ENCODE measurements around the gene UST.
"Not testable (repeated sequence)": the region's sequence is repeated elsewhere in the genome, so short reads cannot be mapped to it uniquely, and the experiment has no call there.

Gene UST

GRCh38 chr6:148973538-148974208 lies 226.8 kb downstream of the UST start:
- DNase-seq (ENCODE audit: low read depth in 2 of 2) = no peak

GRCh38 chr6:148974351-148974750 lies 227.5 kb downstream of the UST start:
- no peak for DNase-seq (ENCODE audit: low read depth in 2 of 2)

- DNase-seq (ENCODE audit: low read depth in 2 of 2) = not testable (repeated sequence)
Observed at GRCh38 chr6:148978298-148978697, 231.5 kb downstream of the UST start.

GRCh38 chr6:148979014-148979901 lies 232.4 kb downstream of the UST start:
- DNase-seq (ENCODE audit: low read depth in 2 of 2) = no peak

- no peak for DNase-seq (ENCODE audit: low read depth in 2 of 2)
Observed at GRCh38 chr6:148980234-148980633, 233.4 kb downstream of the UST start.

GRCh38 chr6:148981515-148981914 lies 234.7 kb downstream of the UST start:
- no peak for DNase-seq (ENCODE audit: low read depth in 2 of 2)

- no peak for DNase-seq (ENCODE audit: low read depth in 2 of 2)
Observed at GRCh38 chr6:148983101-148983761, 236.4 kb downstream of the UST start.

GRCh38 chr6:148983966-148984365 lies 237.1 kb downstream of the UST start:
- no peak for DNase-seq (ENCODE audit: low read depth in 2 of 2)

- DNase-seq (ENCODE audit: low read depth in 2 of 2) = no peak
Observed at GRCh38 chr6:148984531-148985056, 237.8 kb downstream of the UST start.

- no peak for DNase-seq (ENCODE audit: low read depth in 2 of 2)
Observed at GRCh38 chr6:148985499-148985898, 238.7 kb downstream of the UST start.

GRCh38 chr6:148986608-148987007 lies 239.8 kb downstream of the UST start:
- no peak for DNase-seq (ENCODE audit: low read depth in 2 of 2)

- no peak for DNase-seq (ENCODE audit: low read depth in 2 of 2)
Observed at GRCh38 chr6:148987982-148988381, 241.2 kb downstream of the UST start.

GRCh38 chr6:148989585-148989984 lies 242.8 kb downstream of the UST start:
- DNase-seq (ENCODE audit: low read depth in 2 of 2) = no peak

GRCh38 chr6:148990403-148990802 lies 243.6 kb downstream of the UST start:
- DNase-seq (ENCODE audit: low read depth in 2 of 2) = no peak

GRCh38 chr6:148996815-148997214 lies 250.0 kb downstream of the UST start:
- DNase-seq (ENCODE audit: low read depth in 2 of 2) = no peak

GRCh38 chr6:148997865-148998264 lies 251.0 kb downstream of the UST start:
- DNase-seq (ENCODE audit: low read depth in 2 of 2) = no peak

- DNase-seq (ENCODE audit: low read depth in 2 of 2) = no peak
Observed at GRCh38 chr6:148998704-148999103, 251.9 kb downstream of the UST start.

GRCh38 chr6:148999501-148999900 lies 252.7 kb downstream of the UST start:
- no peak for DNase-seq (ENCODE audit: low read depth in 2 of 2)

- no peak for DNase-seq (ENCODE audit: low read depth in 2 of 2)
Observed at GRCh38 chr6:148999929-149000468, 253.2 kb downstream of the UST start.

GRCh38 chr6:149001422-149001821 lies 254.6 kb downstream of the UST start:
- no peak for DNase-seq (ENCODE audit: low read depth in 2 of 2)

- DNase-seq (ENCODE audit: low read depth in 2 of 2) = no peak
Observed at GRCh38 chr6:149003560-149003959, 256.7 kb downstream of the UST start.

- no peak for DNase-seq (ENCODE audit: low read depth in 2 of 2)
Observed at GRCh38 chr6:149004664-149005063, 257.8 kb downstream of the UST start.

Data from stimulated activated CD8-positive, alpha-beta memory T cell treated with anti-CD3 and anti-CD28 coated beads, Interleukin-15, amount 100 ng/mL, for 48 hours (primary cell).